ENCODE measurements around the gene CLDN9. TPM values are rescaled to one million over a fixed set of nuclear protein-coding genes. Genes with fewer than 3 reads are reported as not detected.
"Not testable (repeated sequence)": the region's sequence is repeated elsewhere in the genome, so short reads cannot be mapped to it uniquely, and the experiment has no call there.

CLDN9 gene
- total RNA-seq, 2 experiments from 2014 or later = not detected

DNA sequence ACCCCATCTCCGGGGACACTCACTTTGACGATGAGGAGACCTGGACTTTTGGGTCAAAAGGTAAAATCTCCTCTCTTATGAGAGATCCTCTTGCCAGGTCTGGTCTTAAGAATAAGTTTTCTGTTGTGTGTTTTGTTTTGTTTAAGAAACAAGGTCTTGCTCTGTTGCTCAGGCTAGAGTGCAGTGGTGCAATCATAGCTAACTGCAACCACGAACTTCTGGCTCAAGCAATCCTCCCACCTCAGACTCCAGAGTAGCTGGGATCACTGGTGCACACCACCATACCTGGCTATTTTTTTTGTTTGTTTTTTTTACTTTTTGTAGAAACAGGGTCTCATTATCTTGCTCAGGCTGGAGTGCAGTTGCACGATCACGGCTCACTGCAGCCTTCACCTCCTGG, 37.8 kb downstream of the CLDN9 start:
- ChIA-PET CTCF (interaction anchor here (1.0 to 1.4 kb wide), 2 partner anchors 22 to 79 kb away, joined by 4 to 5 read pairs; no protein-coding TSS in a partner anchor), POLR2A (no interaction called here)
- H3K27ac ChIP-seq (ENCODE audit: low read depth in 1 of 2, low read length in 2 of 2) = no peak overlapping the region
- H3K4me3 Mint-ChIP-seq = no peak overlapping the region
- no peak overlapping the region for H3K27ac Mint-ChIP-seq
- H3K9me3 Mint-ChIP-seq = no peaks in the 10 kb centered on the region
- peaks cover 9% of the 10 kb centered on the region for H3K27me3 Mint-ChIP-seq
- intact Hi-C loops (cut with DNase I, micrococcal nuclease) = no loop called here
- no peaks in the 10 kb centered on the region for H3K36me3 ChIP-seq (ENCODE audit: insufficient read depth, low read length)
- peaks cover 13 to 17% of the 10 kb centered on the region in 2 experiments for H3K27me3 ChIP-seq (ENCODE audit: control insufficient read depth in 1 of 2, insufficient read depth in 2 of 2, low read length in 2 of 2)
- peaks cover 35% of the 10 kb centered on the region for H3K4me1 Mint-ChIP-seq (ENCODE audit: low read depth)
- H3K4me1 ChIP-seq (ENCODE audit: insufficient read depth, low read length) = peaks cover 37% of the 10 kb centered on the region
- peaks cover 0 to 6% of the 10 kb centered on the region in 2 experiments for H3K9me3 ChIP-seq (ENCODE audit: control insufficient read depth in 1 of 2, insufficient read depth in 1 of 2, low read length in 2 of 2)
- DNase-seq (no peak), ATAC-seq (ENCODE audit: poor library complexity) (no peak)
- TF ChIP-seq, protein P1, sequence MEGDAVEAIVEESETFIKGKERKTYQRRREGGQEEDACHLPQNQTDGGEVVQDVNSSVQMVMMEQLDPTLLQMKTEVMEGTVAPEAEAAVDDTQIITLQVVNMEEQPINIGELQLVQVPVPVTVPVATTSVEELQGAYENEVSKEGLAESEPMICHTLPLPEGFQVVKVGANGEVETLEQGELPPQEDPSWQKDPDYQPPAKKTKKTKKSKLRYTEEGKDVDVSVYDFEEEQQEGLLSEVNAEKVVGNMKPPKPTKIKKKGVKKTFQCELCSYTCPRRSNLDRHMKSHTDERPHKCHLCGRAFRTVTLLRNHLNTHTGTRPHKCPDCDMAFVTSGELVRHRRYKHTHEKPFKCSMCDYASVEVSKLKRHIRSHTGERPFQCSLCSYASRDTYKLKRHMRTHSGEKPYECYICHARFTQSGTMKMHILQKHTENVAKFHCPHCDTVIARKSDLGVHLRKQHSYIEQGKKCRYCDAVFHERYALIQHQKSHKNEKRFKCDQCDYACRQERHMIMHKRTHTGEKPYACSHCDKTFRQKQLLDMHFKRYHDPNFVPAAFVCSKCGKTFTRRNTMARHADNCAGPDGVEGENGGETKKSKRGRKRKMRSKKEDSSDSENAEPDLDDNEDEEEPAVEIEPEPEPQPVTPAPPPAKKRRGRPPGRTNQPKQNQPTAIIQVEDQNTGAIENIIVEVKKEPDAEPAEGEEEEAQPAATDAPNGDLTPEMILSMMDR (IDR thresholded peaks at IDR 0.05) = no peak
- peaks cover 22% of the 10 kb centered on the region for H3K36me3 Mint-ChIP-seq (ENCODE audit: low read depth)
- no peak overlapping the region for H3K4me3 ChIP-seq (ENCODE audit: low read length)

DNA sequence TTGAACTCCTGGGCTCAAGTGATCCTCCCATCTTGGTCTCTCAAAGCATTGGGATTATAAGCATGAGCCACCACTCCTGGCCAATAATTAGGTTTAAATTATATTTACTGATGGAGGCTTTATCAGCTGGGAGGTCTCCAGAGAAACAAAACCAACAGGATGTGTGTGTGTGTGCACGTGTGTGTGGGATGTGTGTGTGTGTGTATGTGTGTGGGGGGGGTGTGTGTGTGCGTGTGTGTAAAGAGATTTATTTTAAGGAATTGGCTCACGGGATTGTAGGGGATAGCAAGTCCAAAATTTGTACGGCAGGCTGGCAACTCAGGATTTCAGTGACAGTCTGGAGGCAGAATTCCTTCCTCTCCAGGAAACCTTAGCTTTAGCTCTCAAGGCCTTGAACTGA, 38.3 kb downstream of the CLDN9 start:
- TF ChIP-seq, protein P1 (IDR thresholded peaks at IDR 0.05) = no peak

DNA sequence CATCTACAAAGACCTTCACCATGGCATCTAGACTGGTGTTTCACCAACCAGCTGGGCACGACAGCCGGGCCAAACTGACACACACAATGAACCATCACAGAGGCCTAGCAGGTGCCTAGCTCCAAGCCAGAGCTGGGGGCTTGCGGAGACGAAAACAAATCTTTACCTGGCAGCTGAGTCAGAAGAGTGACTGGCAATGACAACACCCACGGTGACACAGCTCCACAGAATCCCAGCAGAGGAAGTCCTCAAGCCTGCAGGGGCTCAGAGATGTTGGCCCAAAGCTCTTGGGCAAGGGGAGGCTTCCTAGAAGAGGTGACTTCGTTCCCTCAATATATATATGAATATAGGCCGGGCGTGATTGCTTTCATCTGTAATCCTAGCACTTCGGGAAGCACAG, 38.8 kb downstream of the CLDN9 start:
- H3K4me3 ChIP-seq (ENCODE audit: low read length) = no peak overlapping the region
- ChIA-PET POLR2A (interaction anchor here (1.1 kb wide), 1 partner anchor 26 kb away, joined by 4 read pairs; no protein-coding TSS in a partner anchor), CTCF (interaction anchor here (0.8 to 1.4 kb wide), 3 partner anchors 20 to 78 kb away, joined by 3 to 5 read pairs (median 5); no protein-coding TSS in a partner anchor)
- Mint-ChIP-seq H3K9me3 (no peaks in the 10 kb centered on the region), H3K27ac (no peak overlapping the region), H3K36me3 (ENCODE audit: low read depth) (peaks cover 22% of the 10 kb centered on the region), H3K27me3 (peaks cover 8% of the 10 kb centered on the region), H3K4me1 (ENCODE audit: low read depth) (peaks cover 37% of the 10 kb centered on the region), H3K4me3 (no peak overlapping the region)
- TF ChIP-seq, protein P1 (IDR thresholded peaks at IDR 0.05) = no peak
- ATAC-seq (ENCODE audit: poor library complexity) = no peak
- intact Hi-C loops (cut with DNase I, micrococcal nuclease) = no loop called here
- peaks cover 37% of the 10 kb centered on the region for H3K4me1 ChIP-seq (ENCODE audit: insufficient read depth, low read length)
- no peak overlapping the region for H3K27ac ChIP-seq (ENCODE audit: low read depth in 1 of 2, low read length in 2 of 2)
- no peak for DNase-seq
- peaks cover 0 to 6% of the 10 kb centered on the region in 2 experiments for H3K9me3 ChIP-seq (ENCODE audit: control insufficient read depth in 1 of 2, insufficient read depth in 1 of 2, low read length in 2 of 2)
- no peaks in the 10 kb centered on the region for H3K36me3 ChIP-seq (ENCODE audit: insufficient read depth, low read length)
- H3K27me3 ChIP-seq (ENCODE audit: control insufficient read depth in 1 of 2, insufficient read depth in 2 of 2, low read length in 2 of 2) = peaks cover 6 to 10% of the 10 kb centered on the region in 2 experiments

More for the DNA sequence above, 38.3 kb downstream of the CLDN9 start:
- no peak overlapping the region for H3K4me3 Mint-ChIP-seq
- H3K4me3 ChIP-seq (ENCODE audit: low read length) = no peak overlapping the region
- no peak overlapping the region for H3K27ac ChIP-seq (ENCODE audit: low read depth in 1 of 2, low read length in 2 of 2)
- intact Hi-C loops (cut with DNase I, micrococcal nuclease) = no loop called here
- H3K27me3 Mint-ChIP-seq = peaks cover 8% of the 10 kb centered on the region
- ChIA-PET CTCF (interaction anchor here (0.8 to 1.4 kb wide), 4 partner anchors 19 to 79 kb away, joined by 3 to 5 read pairs (median 4); no protein-coding TSS in a partner anchor), POLR2A (no interaction called here)
- peaks cover 37% of the 10 kb centered on the region for H3K4me1 ChIP-seq (ENCODE audit: insufficient read depth, low read length)
- no peak overlapping the region for H3K27ac Mint-ChIP-seq
- no peaks in the 10 kb centered on the region for H3K36me3 ChIP-seq (ENCODE audit: insufficient read depth, low read length)
- ATAC-seq (ENCODE audit: poor library complexity) = no peak
- peaks cover 37% of the 10 kb centered on the region for H3K4me1 Mint-ChIP-seq (ENCODE audit: low read depth)
- H3K36me3 Mint-ChIP-seq (ENCODE audit: low read depth) = peaks cover 22% of the 10 kb centered on the region
- H3K27me3 ChIP-seq (ENCODE audit: control insufficient read depth in 1 of 2, insufficient read depth in 2 of 2, low read length in 2 of 2) = peaks cover 9 to 13% of the 10 kb centered on the region in 2 experiments
- no peaks in the 10 kb centered on the region for H3K9me3 Mint-ChIP-seq
- DNase-seq = no peak
- peaks cover 0 to 6% of the 10 kb centered on the region in 2 experiments for H3K9me3 ChIP-seq (ENCODE audit: control insufficient read depth in 1 of 2, insufficient read depth in 1 of 2, low read length in 2 of 2)

DNA sequence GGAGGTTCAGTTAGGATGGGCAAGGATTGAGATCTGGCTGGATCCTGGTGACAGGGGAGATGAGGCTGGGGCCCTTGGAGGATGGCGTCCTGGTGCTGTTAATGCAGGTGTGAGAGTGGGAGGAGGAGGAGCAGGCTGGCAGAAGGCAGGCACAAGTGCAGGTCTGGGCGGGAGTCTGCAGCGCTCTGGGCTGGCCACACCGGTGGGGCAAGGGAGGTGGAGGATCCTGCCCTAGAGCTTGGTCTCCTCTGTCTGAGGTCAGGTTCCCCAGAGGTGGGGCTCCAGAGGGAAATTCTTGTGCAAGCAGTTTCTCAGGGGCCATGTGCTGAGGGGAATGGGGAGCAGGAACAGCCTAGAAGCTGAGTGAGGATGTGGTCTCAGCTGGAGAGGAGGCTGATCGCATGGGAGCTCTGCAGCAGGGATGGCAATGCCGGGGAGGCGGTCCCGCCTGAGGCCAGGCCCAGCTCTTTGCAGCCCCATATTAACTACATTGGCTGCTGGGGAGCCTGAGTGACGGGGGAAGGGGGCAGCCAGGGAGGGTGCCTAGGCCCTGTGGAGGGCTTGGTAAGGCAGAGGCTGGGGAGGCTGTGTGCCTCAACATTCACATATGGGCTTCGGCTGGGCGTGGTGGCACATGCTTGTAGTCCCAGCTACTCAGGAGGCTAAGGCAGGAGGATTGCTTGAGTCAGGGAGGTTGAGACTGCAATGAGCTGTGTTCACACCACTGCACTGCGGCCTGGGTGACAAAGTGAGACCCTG, 40.0 kb downstream of the CLDN9 start:
- ATAC-seq (ENCODE audit: poor library complexity) (peak; percentile 58), DNase-seq (peak in 1 of 14 experiments; percentile 31)
- POLR2A ChIA-PET; CTCF ChIA-PET; intact Hi-C loops (cut with DNase I, micrococcal nuclease); H3K4me3 ChIP-seq (ENCODE audit: low read length); H3K27ac ChIP-seq (ENCODE audit: low read depth in 1 of 2, low read length in 2 of 2); H3K4me3 Mint-ChIP-seq; H3K27me3 ChIP-seq (ENCODE audit: control insufficient read depth in 1 of 2, insufficient read depth in 2 of 2, low read length in 2 of 2); H3K27me3 Mint-ChIP-seq; H3K36me3 ChIP-seq (ENCODE audit: insufficient read depth, low read length); H3K27ac Mint-ChIP-seq; H3K9me3 Mint-ChIP-seq; H3K9me3 ChIP-seq (ENCODE audit: control insufficient read depth in 1 of 2, insufficient read depth in 1 of 2, low read length in 2 of 2): not testable (repeated sequence)
- Mint-ChIP-seq H3K36me3 (ENCODE audit: low read depth) (peaks cover 26% of the 10 kb centered on the region), H3K4me1 (ENCODE audit: low read depth) (peaks cover 46% of the 10 kb centered on the region)
- H3K4me1 ChIP-seq (ENCODE audit: insufficient read depth, low read length) = peaks cover 40% of the 10 kb centered on the region

DNA sequence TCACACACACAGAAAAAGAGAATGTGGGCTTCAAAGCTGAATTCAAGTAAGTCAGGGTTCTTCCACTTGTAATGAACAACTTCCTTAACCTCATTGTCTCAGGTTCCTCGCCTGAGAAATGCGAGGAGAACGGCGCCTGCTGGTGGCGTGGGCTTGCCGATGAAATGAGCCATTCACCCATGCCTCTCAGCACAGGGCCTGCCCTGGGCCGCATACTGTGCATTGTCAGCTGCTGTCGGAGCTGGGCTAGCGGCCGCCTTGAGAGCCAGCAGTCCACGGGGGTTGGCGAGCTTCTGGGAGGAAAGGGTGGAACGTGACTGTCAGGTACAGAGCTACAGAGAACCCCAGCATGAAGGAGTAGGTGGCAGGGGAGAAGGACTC, 40.6 kb downstream of the CLDN9 start:
- peaks cover 45% of the 10 kb centered on the region for H3K4me1 ChIP-seq (ENCODE audit: insufficient read depth, low read length)
- H3K36me3 ChIP-seq (ENCODE audit: insufficient read depth, low read length); H3K27ac ChIP-seq (ENCODE audit: low read depth in 1 of 2, low read length in 2 of 2); H3K4me3 ChIP-seq (ENCODE audit: low read length); CTCF ChIA-PET; H3K4me3 Mint-ChIP-seq; ATAC-seq (ENCODE audit: poor library complexity); H3K9me3 Mint-ChIP-seq; intact Hi-C loops (cut with DNase I, micrococcal nuclease); H3K27me3 Mint-ChIP-seq; H3K27ac Mint-ChIP-seq; POLR2A ChIA-PET; H3K27me3 ChIP-seq (ENCODE audit: control insufficient read depth in 1 of 2, insufficient read depth in 2 of 2, low read length in 2 of 2); H3K9me3 ChIP-seq (ENCODE audit: control insufficient read depth in 1 of 2, insufficient read depth in 1 of 2, low read length in 2 of 2): not testable (repeated sequence)
- Mint-ChIP-seq H3K36me3 (ENCODE audit: low read depth) (peaks cover 26% of the 10 kb centered on the region), H3K4me1 (ENCODE audit: low read depth) (peaks cover 44% of the 10 kb centered on the region)
- DNase-seq = peak in 1 of 14 experiments; percentile 47

All from CD4-positive, alpha-beta T cell (primary cell).